Activated CD4-positive, alpha-beta T cell treated with anti-CD3 and anti-CD28 coated beads, Interleukin-2, amount 10 ng/mL, durations not matched to agents 24 days and 14 days (primary cell): ENCODE data around the gene SLC16A8. TPM values are rescaled to one million over a fixed set of nuclear protein-coding genes. Genes with fewer than 3 reads are reported as not detected.

Source experiments
- DNase-seq: peaks from one replicate; pipeline ENCODE4 v3.0.0; 2022
- H3K27ac Mint-ChIP-seq: one replicate; pipeline ENCODE4 v1.8.0; 2022; ENCODE audit warnings: mild to moderate bottlenecking, mixed read lengths
- H3K27me3 Mint-ChIP-seq: one replicate; pipeline ENCODE4 v1.8.0; 2022; ENCODE audit warnings: mixed read lengths
- H3K36me3 Mint-ChIP-seq: one replicate; pipeline ENCODE4 v1.8.0; 2022; ENCODE audit warnings: low read depth, mild to moderate bottlenecking, mixed read lengths
- H3K4me1 Mint-ChIP-seq: one replicate; pipeline ENCODE4 v1.8.0; 2021; ENCODE audit warnings: mixed read lengths
- H3K4me3 Mint-ChIP-seq: one replicate; pipeline ENCODE4 v1.8.0; 2022; ENCODE audit warnings: mild to moderate bottlenecking, moderate library complexity, mixed read lengths
- H3K9me3 Mint-ChIP-seq: one replicate; pipeline ENCODE4 v1.8.0; 2021; ENCODE audit warnings: mixed read lengths
- intact Hi-C: fragments of 100-400 bp; cut with micrococcal nuclease; formaldehyde crosslinking; loops from one replicate; pipeline ENCODE4 v1.15.1; 2023
- total RNA-seq: library from RNA; stranded (reverse); gene quantifications from 2 replicates; pipeline ENCODE4 v1.2.3, GENCODE V29; 2022

SLC16A8 gene
- total RNA-seq, 1 donor from 2014 or later = not detected

- no peaks in the 10 kb centered on the region for H3K36me3 Mint-ChIP-seq
- no peaks in the 10 kb centered on the region for H3K9me3 Mint-ChIP-seq
- intact Hi-C loops = no loop called here
- H3K27ac Mint-ChIP-seq = no peak overlapping the region
- H3K4me1 Mint-ChIP-seq = no peaks in the 10 kb centered on the region
- no peak for DNase-seq
- H3K27me3 Mint-ChIP-seq = no peaks in the 10 kb centered on the region
- no peak overlapping the region for H3K4me3 Mint-ChIP-seq
These were observed 52.5 kb downstream of the SLC16A8 start for GRCh38 chr22:38031491-38031890.

GRCh38 chr22:38030311-38031133 lies 53.5 kb downstream of the SLC16A8 start:
- Mint-ChIP-seq H3K9me3 (no peaks in the 10 kb centered on the region), H3K27ac (no peak overlapping the region), H3K27me3 (no peaks in the 10 kb centered on the region), H3K36me3 (no peaks in the 10 kb centered on the region), H3K4me1 (no peaks in the 10 kb centered on the region), H3K4me3 (no peak overlapping the region)
- no peak for DNase-seq
- intact Hi-C loops = no loop called here

- no peaks in the 10 kb centered on the region for H3K36me3 Mint-ChIP-seq
- H3K4me1 Mint-ChIP-seq = no peaks in the 10 kb centered on the region
- no peak overlapping the region for H3K27ac Mint-ChIP-seq
- no peaks in the 10 kb centered on the region for H3K27me3 Mint-ChIP-seq
- no peak for DNase-seq
- no peaks in the 10 kb centered on the region for H3K9me3 Mint-ChIP-seq
- intact Hi-C loops = no loop called here
- no peak overlapping the region for H3K4me3 Mint-ChIP-seq
These were observed 54.1 kb downstream of the SLC16A8 start for GRCh38 chr22:38029901-38030300.

GRCh38 chr22:38029370-38029769 lies 54.6 kb downstream of the SLC16A8 start:
- H3K36me3 Mint-ChIP-seq = no peaks in the 10 kb centered on the region
- no peak overlapping the region for H3K27ac Mint-ChIP-seq
- no peaks in the 10 kb centered on the region for H3K27me3 Mint-ChIP-seq
- H3K4me1 Mint-ChIP-seq = no peaks in the 10 kb centered on the region
- H3K9me3 Mint-ChIP-seq = no peaks in the 10 kb centered on the region
- intact Hi-C loops = no loop called here
- DNase-seq = no peak
- no peak overlapping the region for H3K4me3 Mint-ChIP-seq

GRCh38 chr22:38028344-38029130 lies 55.4 kb downstream of the SLC16A8 start:
- H3K4me1 Mint-ChIP-seq = no peaks in the 10 kb centered on the region

More at GRCh38 chr22:38028344-38029130, 55.4 kb downstream of the SLC16A8 start:
- no peaks in the 10 kb centered on the region for H3K27me3 Mint-ChIP-seq
- H3K27ac Mint-ChIP-seq = no peak overlapping the region
- no peaks in the 10 kb centered on the region for H3K36me3 Mint-ChIP-seq
- no peak overlapping the region for H3K4me3 Mint-ChIP-seq
- intact Hi-C loops = no loop called here
- DNase-seq = no peak
- H3K9me3 Mint-ChIP-seq = no peaks in the 10 kb centered on the region

Other genes with a start within 250 kb of the SLC16A8 start
- gene ANKRD54, start 239.8 kb downstream of the SLC16A8 start, total RNA-seq = 27.2 and 29.9 TPM in 2 replicates
- 460 and 480 TPM in 2 replicates for gene EIF3L, start 234.8 kb downstream of the SLC16A8 start, total RNA-seq
- 27.3 and 27.7 TPM in 2 replicates for gene MICALL1, start 177.9 kb downstream of the SLC16A8 start, total RNA-seq
- 0.37 TPM in 1 of 2 replicates, not detected in the other for gene C22orf23, start 130.6 kb downstream of the SLC16A8 start, total RNA-seq
- 113 TPM in 2 replicates for gene POLR2F, start 130.5 kb downstream of the SLC16A8 start, total RNA-seq
- gene SOX10, start 99.6 kb downstream of the SLC16A8 start, total RNA-seq = not detected in 2 replicates
- gene PICK1, start 26.8 kb downstream of the SLC16A8 start, total RNA-seq = 11.9 and 15.1 TPM in 2 replicates
- gene BAIAP2L2, start 26.5 kb upstream of the SLC16A8 start, total RNA-seq = 0.19 and 0.45 TPM in 2 replicates
- 34.3 and 43.2 TPM in 2 replicates for gene PLA2G6, start 97.6 kb upstream of the SLC16A8 start, total RNA-seq
- gene MAFF, start 117.8 kb upstream of the SLC16A8 start, total RNA-seq = 12.6 and 12.8 TPM in 2 replicates
- gene TMEM184B, start 188.8 kb upstream of the SLC16A8 start, total RNA-seq = 31.9 and 33.1 TPM in 2 replicates
- gene CSNK1E, start 233.2 kb upstream of the SLC16A8 start, total RNA-seq = 157 and 159 TPM in 2 replicates